Stimulated activated CD4-positive, alpha-beta T cell treated with anti-CD3 and anti-CD28 coated beads, TNF-alpha, amount 100 ng/mL, for 48 hours (primary cell): Measurements from ENCODE around the gene PREB.
"Not testable (repeated sequence)": the region's sequence is repeated elsewhere in the genome, so short reads cannot be mapped to it uniquely, and the experiment has no call there.

Experiments
- DNase-seq, 3 donors: peaks; one replicate each; pipeline ENCODE4 v3.0.0-alpha.2; 2020; ENCODE audit warnings: low read depth in 3 of 3

PREB gene

GRCh38 chr2:27127883-27128667 lies 6.4 kb downstream of the PREB start:
- DNase-seq, result no peak

- DNase-seq, result no peak
Measured at GRCh38 chr2:27126252-27126710, 8.2 kb downstream of the PREB start.

- DNase-seq, result no peak
Measured at GRCh38 chr2:27125104-27125503, 9.3 kb downstream of the PREB start.

- peak in 1 of 3 donors; percentile 40 for DNase-seq
Measured at GRCh38 chr2:27123302-27124150, 10.9 kb downstream of the PREB start, which contains the start of gene ABHD1. Gene ABHD1, plus strand, starts transcription at chr2:27123815. Its CDS starts 134 bp downstream, at chr2:27123949.

- no peak for DNase-seq
Measured at GRCh38 chr2:27122791-27123190, 11.6 kb downstream of the PREB start.

GRCh38 chr2:27121906-27122305 lies 12.5 kb downstream of the PREB start:
- no peak for DNase-seq

- not testable (repeated sequence) for DNase-seq
Measured at GRCh38 chr2:27119330-27119670, 15.1 kb downstream of the PREB start.

- no peak for DNase-seq
Measured at GRCh38 chr2:27118525-27119329, 15.7 kb downstream of the PREB start, which contains the start of gene CGREF1. Gene CGREF1, minus strand, starts transcription at chr2:27119128. Its CDS starts 14,762 bp downstream, at chr2:27104366.

GRCh38 chr2:27117995-27118524 lies 16.4 kb downstream of the PREB start:
- DNase-seq, result no peak

GRCh38 chr2:27115519-27115918 lies 18.9 kb downstream of the PREB start:
- no peak for DNase-seq

GRCh38 chr2:27111392-27112078 lies 22.9 kb downstream of the PREB start:
- not testable (repeated sequence) for DNase-seq

- DNase-seq, result not testable (repeated sequence)
Measured at GRCh38 chr2:27110603-27111352, 23.7 kb downstream of the PREB start.

GRCh38 chr2:27109083-27109482 lies 25.4 kb downstream of the PREB start:
- no peak for DNase-seq

GRCh38 chr2:27108221-27108620 lies 26.2 kb downstream of the PREB start:
- no peak for DNase-seq

- DNase-seq, result no peak
Measured at GRCh38 chr2:27105981-27106380, 28.5 kb downstream of the PREB start.

GRCh38 chr2:27102329-27102728 lies 32.1 kb downstream of the PREB start:
- DNase-seq, result no peak

GRCh38 chr2:27100036-27100435 lies 34.4 kb downstream of the PREB start:
- DNase-seq, result no peak

- DNase-seq, result no peak
Measured at GRCh38 chr2:27099334-27099955, 35.0 kb downstream of the PREB start.

GRCh38 chr2:27097341-27097740 lies 37.1 kb downstream of the PREB start:
- DNase-seq, result no peak
